T47D (cell line): ENCODE data around the gene SEMA4D.

Source experiments
- DNase-seq, 2 experiments: peaks; one replicate each; pipeline versions ENCODE4 v3.0.0 to v3.0.0-alpha.2; 2011 to 2012; ENCODE audit warnings: low read depth in 1 of 2, low spot score in 1 of 2
- JUND ChIP-seq: IDR thresholded peaks from 2 replicates; pipeline ENCODE4 v1.6.1; 2012; ENCODE audit warnings: low read depth
- in situ Hi-C: cut with HindIII; loops from 2 replicates; pipeline ENCODE4 v1.10.0; 2016; ENCODE audit warnings: low sequenced_read_pairs, low pct_unique_long_range_greater_than_20kb

Gene SEMA4D

GRCh38 chr9:89470224-89470839, 27.6 kb downstream of the SEMA4D start:
- DNase-seq = no peak
- in situ Hi-C loops = no loop called here
- no peak for TF ChIP-seq JUND

GRCh38 chr9:89469003-89469402, 28.9 kb downstream of the SEMA4D start:
- DNase-seq = no peak
- no peak for TF ChIP-seq JUND
- in situ Hi-C loops = no loop called here

GRCh38 chr9:89468281-89468960, 29.5 kb downstream of the SEMA4D start:
- no peak for TF ChIP-seq JUND
- in situ Hi-C loops = no loop called here
- DNase-seq = no peak

GRCh38 chr9:89467278-89467625, 30.7 kb downstream of the SEMA4D start:
- in situ Hi-C loops = no loop called here
- DNase-seq = no peak
- no peak for TF ChIP-seq JUND

GRCh38 chr9:89466451-89467277, 31.2 kb downstream of the SEMA4D start:
- DNase-seq = no peak
- TF ChIP-seq JUND = no peak
- in situ Hi-C loops = no loop called here

GRCh38 chr9:89465726-89466308, 32.1 kb downstream of the SEMA4D start:
- DNase-seq = no peak
- TF ChIP-seq JUND = no peak
- in situ Hi-C loops = no loop called here

GRCh38 chr9:89465001-89465451, 32.9 kb downstream of the SEMA4D start:
- in situ Hi-C loops = no loop called here
- TF ChIP-seq JUND = no peak
- no peak for DNase-seq

- in situ Hi-C loops = no loop called here
- no peak for TF ChIP-seq JUND
- DNase-seq = no peak
These were observed 33.5 kb downstream of the SEMA4D start for GRCh38 chr9:89464300-89464901.

GRCh38 chr9:89462817-89463683, 34.9 kb downstream of the SEMA4D start:
- DNase-seq = no peak
- TF ChIP-seq JUND = no peak
- in situ Hi-C loops = no loop called here

GRCh38 chr9:89462199-89462598, 35.7 kb downstream of the SEMA4D start:
- DNase-seq = no peak
- no peak for TF ChIP-seq JUND
- in situ Hi-C loops = no loop called here

GRCh38 chr9:89461265-89461664, 36.6 kb downstream of the SEMA4D start:
- no peak for TF ChIP-seq JUND
- in situ Hi-C loops = no loop called here

GRCh38 chr9:89460551-89460950, 37.4 kb downstream of the SEMA4D start:
- no peak for DNase-seq
- no peak for TF ChIP-seq JUND
- in situ Hi-C loops = no loop called here

More at GRCh38 chr9:89461265-89461664, 36.6 kb downstream of the SEMA4D start:
- DNase-seq = no peak
